Ectodermal cell (in vitro differentiated cells): ENCODE results near the gene SLC12A4.

Experiments used
- H3K27ac ChIP-seq: 2 replicates; pipeline ENCODE4 v1.7.0; 2013; ENCODE audit warnings: mild to moderate bottlenecking, low read depth, low read length; ENCODE audit not compliant: insufficient read depth, poor library complexity, severe bottlenecking
- H3K27me3 ChIP-seq: 2 replicates; pipeline ENCODE4 v1.7.0; 2013; ENCODE audit warnings: mild to moderate bottlenecking, low read length; ENCODE audit not compliant: insufficient read depth, control insufficient read depth, poor library complexity, severe bottlenecking
- H3K36me3 ChIP-seq: one replicate; pipeline ENCODE4 v1.7.0; 2013; ENCODE audit warnings: low read length; ENCODE audit not compliant: control insufficient read depth, insufficient read depth
- H3K4me1 ChIP-seq: one replicate; pipeline ENCODE4 v1.7.0; 2013; ENCODE audit warnings: low read length; ENCODE audit not compliant: control insufficient read depth, insufficient read depth
- H3K4me3 ChIP-seq: 2 replicates; pipeline ENCODE4 v1.7.0; 2013; ENCODE audit warnings: low read depth, low read length, control low read depth; ENCODE audit not compliant: insufficient read depth
- H3K9me3 ChIP-seq: 2 replicates; pipeline ENCODE4 v1.7.0; 2013; ENCODE audit warnings: mild to moderate bottlenecking, low read length, moderate library complexity; ENCODE audit not compliant: control insufficient read depth
- WGBS, 2 experiments: methylation state at CpG; one replicate each; pipeline ENCODE4 v1.1.7; 2013; ENCODE audit warnings: missing lambda C conversion rate in 2 of 2; 5-methylcytosine and 5-hydroxymethylcytosine counted together

SLC12A4 gene

GRCh38 chr16:67988675-67989074 is 20.2 kb upstream of the SLC12A4 start:
- 85 to 89% methylated on average over 3 of the region's 3 CpGs for WGBS, 2 experiments
- H3K36me3 ChIP-seq: no peaks in the 10 kb centered on the region
- H3K4me1 ChIP-seq: no peaks in the 10 kb centered on the region
- no peak overlapping the region for H3K27ac ChIP-seq
- peaks cover 10% of the 10 kb centered on the region for H3K27me3 ChIP-seq
- H3K4me3 ChIP-seq: no peak overlapping the region
- no peaks in the 10 kb centered on the region for H3K9me3 ChIP-seq

- Histone ChIP-seq H3K27me3 (peaks cover 4% of the 10 kb centered on the region), H3K4me3 (no peak overlapping the region), H3K36me3 (no peaks in the 10 kb centered on the region), H3K27ac (no peak overlapping the region), H3K9me3 (no peaks in the 10 kb centered on the region), H3K4me1 (no peaks in the 10 kb centered on the region)
- WGBS, 2 experiments: 90 to 92% methylated on average over 11 of the region's 11 CpGs
Observed at GRCh38 chr16:67987460-67988160, 19.2 kb upstream of the SLC12A4 start.

GRCh38 chr16:67986949-67987348 is 18.5 kb upstream of the SLC12A4 start:
- no peaks in the 10 kb centered on the region for H3K9me3 ChIP-seq
- no peak overlapping the region for H3K4me3 ChIP-seq
- no peaks in the 10 kb centered on the region for H3K27me3 ChIP-seq
- no peaks in the 10 kb centered on the region for H3K4me1 ChIP-seq
- H3K36me3 ChIP-seq: no peaks in the 10 kb centered on the region
- H3K27ac ChIP-seq: no peak overlapping the region
- WGBS, 2 experiments: 90 to 92% methylated on average over 5 of the region's 5 CpGs

GRCh38 chr16:67982011-67982696 is 13.7 kb upstream of the SLC12A4 start:
- H3K27me3 ChIP-seq: no peaks in the 10 kb centered on the region
- no peak overlapping the region for H3K4me3 ChIP-seq
- H3K36me3 ChIP-seq: no peaks in the 10 kb centered on the region
- WGBS, 2 experiments: 95 to 96% methylated on average over 46 to 49 of the region's 49 CpGs
- no peak overlapping the region for H3K27ac ChIP-seq
- H3K9me3 ChIP-seq: no peaks in the 10 kb centered on the region
- H3K4me1 ChIP-seq: no peaks in the 10 kb centered on the region

- no peaks in the 10 kb centered on the region for H3K36me3 ChIP-seq
- WGBS, 2 experiments: 93 to 94% methylated on average over 62 of the region's 62 CpGs
- H3K27ac ChIP-seq: no peak within 1 kb of the TSS
- no peak within 1 kb of the TSS for H3K4me3 ChIP-seq
- H3K27me3 ChIP-seq: no peaks in the 10 kb centered on the region
- H3K4me1 ChIP-seq: no peaks in the 10 kb centered on the region
- H3K9me3 ChIP-seq: no peaks in the 10 kb centered on the region
Observed at GRCh38 chr16:67979955-67980678, 11.7 kb upstream of the SLC12A4 start, which contains the start of gene DPEP3. Gene DPEP3, minus strand, starts transcription at chr16:67980499. Its CDS starts 119 bp downstream, at chr16:67980380.

GRCh38 chr16:67977469-67978227 is 9.2 kb upstream of the SLC12A4 start:
- no peaks in the 10 kb centered on the region for H3K36me3 ChIP-seq
- 83 to 85% methylated on average over 9 of the region's 9 CpGs for WGBS, 2 experiments
- H3K9me3 ChIP-seq: no peaks in the 10 kb centered on the region
- no peaks in the 10 kb centered on the region for H3K4me1 ChIP-seq
- no peak overlapping the region for H3K4me3 ChIP-seq
- H3K27ac ChIP-seq: no peak overlapping the region
- no peaks in the 10 kb centered on the region for H3K27me3 ChIP-seq

- Histone ChIP-seq H3K27ac (no peak overlapping the region), H3K4me3 (no peak overlapping the region), H3K4me1 (no peaks in the 10 kb centered on the region), H3K36me3 (no peaks in the 10 kb centered on the region), H3K27me3 (no peaks in the 10 kb centered on the region), H3K9me3 (no peaks in the 10 kb centered on the region)
- 74 to 78% methylated on average over 5 of the region's 5 CpGs for WGBS, 2 experiments
Observed at GRCh38 chr16:67977005-67977404, 8.6 kb upstream of the SLC12A4 start.

- H3K4me1 ChIP-seq: no peaks in the 10 kb centered on the region
- no peak overlapping the region for H3K27ac ChIP-seq
- H3K4me3 ChIP-seq: no peak overlapping the region
- WGBS, 2 experiments: 90 to 92% methylated on average over 2 of the region's 2 CpGs
- H3K36me3 ChIP-seq: no peaks in the 10 kb centered on the region
- no peaks in the 10 kb centered on the region for H3K27me3 ChIP-seq
- no peaks in the 10 kb centered on the region for H3K9me3 ChIP-seq
Observed at GRCh38 chr16:67976205-67976604, 7.8 kb upstream of the SLC12A4 start.

GRCh38 chr16:67975321-67976105 is 7.1 kb upstream of the SLC12A4 start:
- Histone ChIP-seq H3K27me3 (no peaks in the 10 kb centered on the region), H3K4me3 (no peak overlapping the region), H3K4me1 (no peaks in the 10 kb centered on the region), H3K36me3 (no peaks in the 10 kb centered on the region), H3K9me3 (no peaks in the 10 kb centered on the region), H3K27ac (no peak overlapping the region)
- WGBS, 2 experiments: 89 to 91% methylated on average over 14 of the region's 14 CpGs
